HG03103 (cell line): ENCODE data around the gene DMBT1.

ENCODE experiments used
- ATAC-seq: cut with Tn5 transposase; IDR thresholded peaks from one replicate; pipeline ENCODE4 v1.9.1; 2021; ENCODE audit warnings: low read depth; ENCODE audit not compliant: unreplicated experiment

Gene DMBT1

GRCh38 chr10:122546242-122546641, 14.3 kb upstream of the DMBT1 start:
- ATAC-seq, result no peak

- no peak for ATAC-seq
Observed at GRCh38 chr10:122548407-122549085, 12.0 kb upstream of the DMBT1 start.

GRCh38 chr10:122549636-122550035, 10.9 kb upstream of the DMBT1 start:
- no peak for ATAC-seq

- ATAC-seq, result no peak
Observed at GRCh38 chr10:122550427-122550826, 10.1 kb upstream of the DMBT1 start.

GRCh38 chr10:122550983-122551382, 9.6 kb upstream of the DMBT1 start:
- no peak for ATAC-seq

- ATAC-seq, result no peak
Observed at GRCh38 chr10:122551450-122551849, 9.1 kb upstream of the DMBT1 start.

- ATAC-seq, result no peak
Observed at GRCh38 chr10:122553341-122553740, 7.2 kb upstream of the DMBT1 start.

GRCh38 chr10:122554131-122555036, 6.2 kb upstream of the DMBT1 start:
- no peak for ATAC-seq

GRCh38 chr10:122555442-122555841, 5.1 kb upstream of the DMBT1 start:
- ATAC-seq, result no peak

- ATAC-seq, result no peak
Observed at GRCh38 chr10:122557516-122557915, 3.0 kb upstream of the DMBT1 start.

GRCh38 chr10:122558452-122558851, 2.1 kb upstream of the DMBT1 start:
- no peak for ATAC-seq

GRCh38 chr10:122559228-122559627, 1.3 kb upstream of the DMBT1 start:
- no peak for ATAC-seq

- no peak for ATAC-seq
Observed at GRCh38 chr10:122561212-122561611, 658 bp downstream of the DMBT1 start.

- ATAC-seq, result no peak
Observed at GRCh38 chr10:122561792-122562191, 1.2 kb downstream of the DMBT1 start.

- no peak for ATAC-seq
Observed at GRCh38 chr10:122564980-122565379, 4.4 kb downstream of the DMBT1 start.

GRCh38 chr10:122565766-122566206, 5.2 kb downstream of the DMBT1 start:
- ATAC-seq, result no peak

- no peak for ATAC-seq
Observed at GRCh38 chr10:122566632-122567031, 6.1 kb downstream of the DMBT1 start.

GRCh38 chr10:122567056-122567660, 6.6 kb downstream of the DMBT1 start:
- peak; percentile 52 for ATAC-seq

- ATAC-seq, result no peak
Observed at GRCh38 chr10:122568551-122568950, 8.0 kb downstream of the DMBT1 start.

GRCh38 chr10:122570920-122571319, 10.4 kb downstream of the DMBT1 start:
- no peak for ATAC-seq

GRCh38 chr10:122571892-122572291, 11.3 kb downstream of the DMBT1 start:
- no peak for ATAC-seq
